ENCODE results near the gene MYBPC3.

GRCh38 chr11:47337229-47337924 is 15.1 kb downstream of the MYBPC3 start:
- TF ChIP-seq CTCF (conservative IDR thresholded peaks at IDR 0.05; ENCODE audit: low read depth in 2 of 2) (no peak), EZH2 (IDR thresholded peaks at IDR 0.05; ENCODE audit: low read depth, unreplicated experiment) (no peak), EZH2phosphoT487 (IDR thresholded peaks at IDR 0.05; ENCODE audit: unreplicated experiment) (no peak), CREB1 (CRISPR knock-in tag; IDR thresholded peaks at IDR 0.05; ENCODE audit: low read depth) (no peak), ZNF331 (CRISPR knock-in tag; IDR thresholded peaks at IDR 0.05; ENCODE audit: low read depth) (no peak), POLR2AphosphoS5 (IDR thresholded peaks at IDR 0.05; ENCODE audit: low read depth) (no peak), REST (IDR thresholded peaks at IDR 0.05; ENCODE audit: unreplicated experiment) (no peak), STAT1 (IDR thresholded peaks at IDR 0.05; ENCODE audit: unreplicated experiment) (no peak), NANOG (IDR thresholded peaks at IDR 0.05; ENCODE audit: borderline replicate concordance) (no peak), ZNF114 (CRISPR knock-in tag; IDR thresholded peaks at IDR 0.05) (no peak)
- TF ChIP-seq, protein P1, sequence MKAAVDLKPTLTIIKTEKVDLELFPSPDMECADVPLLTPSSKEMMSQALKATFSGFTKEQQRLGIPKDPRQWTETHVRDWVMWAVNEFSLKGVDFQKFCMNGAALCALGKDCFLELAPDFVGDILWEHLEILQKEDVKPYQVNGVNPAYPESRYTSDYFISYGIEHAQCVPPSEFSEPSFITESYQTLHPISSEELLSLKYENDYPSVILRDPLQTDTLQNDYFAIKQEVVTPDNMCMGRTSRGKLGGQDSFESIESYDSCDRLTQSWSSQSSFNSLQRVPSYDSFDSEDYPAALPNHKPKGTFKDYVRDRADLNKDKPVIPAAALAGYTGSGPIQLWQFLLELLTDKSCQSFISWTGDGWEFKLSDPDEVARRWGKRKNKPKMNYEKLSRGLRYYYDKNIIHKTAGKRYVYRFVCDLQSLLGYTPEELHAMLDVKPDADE (IDR thresholded peaks at IDR 0.05), result no peak
- TF ChIP-seq, protein P2, sequence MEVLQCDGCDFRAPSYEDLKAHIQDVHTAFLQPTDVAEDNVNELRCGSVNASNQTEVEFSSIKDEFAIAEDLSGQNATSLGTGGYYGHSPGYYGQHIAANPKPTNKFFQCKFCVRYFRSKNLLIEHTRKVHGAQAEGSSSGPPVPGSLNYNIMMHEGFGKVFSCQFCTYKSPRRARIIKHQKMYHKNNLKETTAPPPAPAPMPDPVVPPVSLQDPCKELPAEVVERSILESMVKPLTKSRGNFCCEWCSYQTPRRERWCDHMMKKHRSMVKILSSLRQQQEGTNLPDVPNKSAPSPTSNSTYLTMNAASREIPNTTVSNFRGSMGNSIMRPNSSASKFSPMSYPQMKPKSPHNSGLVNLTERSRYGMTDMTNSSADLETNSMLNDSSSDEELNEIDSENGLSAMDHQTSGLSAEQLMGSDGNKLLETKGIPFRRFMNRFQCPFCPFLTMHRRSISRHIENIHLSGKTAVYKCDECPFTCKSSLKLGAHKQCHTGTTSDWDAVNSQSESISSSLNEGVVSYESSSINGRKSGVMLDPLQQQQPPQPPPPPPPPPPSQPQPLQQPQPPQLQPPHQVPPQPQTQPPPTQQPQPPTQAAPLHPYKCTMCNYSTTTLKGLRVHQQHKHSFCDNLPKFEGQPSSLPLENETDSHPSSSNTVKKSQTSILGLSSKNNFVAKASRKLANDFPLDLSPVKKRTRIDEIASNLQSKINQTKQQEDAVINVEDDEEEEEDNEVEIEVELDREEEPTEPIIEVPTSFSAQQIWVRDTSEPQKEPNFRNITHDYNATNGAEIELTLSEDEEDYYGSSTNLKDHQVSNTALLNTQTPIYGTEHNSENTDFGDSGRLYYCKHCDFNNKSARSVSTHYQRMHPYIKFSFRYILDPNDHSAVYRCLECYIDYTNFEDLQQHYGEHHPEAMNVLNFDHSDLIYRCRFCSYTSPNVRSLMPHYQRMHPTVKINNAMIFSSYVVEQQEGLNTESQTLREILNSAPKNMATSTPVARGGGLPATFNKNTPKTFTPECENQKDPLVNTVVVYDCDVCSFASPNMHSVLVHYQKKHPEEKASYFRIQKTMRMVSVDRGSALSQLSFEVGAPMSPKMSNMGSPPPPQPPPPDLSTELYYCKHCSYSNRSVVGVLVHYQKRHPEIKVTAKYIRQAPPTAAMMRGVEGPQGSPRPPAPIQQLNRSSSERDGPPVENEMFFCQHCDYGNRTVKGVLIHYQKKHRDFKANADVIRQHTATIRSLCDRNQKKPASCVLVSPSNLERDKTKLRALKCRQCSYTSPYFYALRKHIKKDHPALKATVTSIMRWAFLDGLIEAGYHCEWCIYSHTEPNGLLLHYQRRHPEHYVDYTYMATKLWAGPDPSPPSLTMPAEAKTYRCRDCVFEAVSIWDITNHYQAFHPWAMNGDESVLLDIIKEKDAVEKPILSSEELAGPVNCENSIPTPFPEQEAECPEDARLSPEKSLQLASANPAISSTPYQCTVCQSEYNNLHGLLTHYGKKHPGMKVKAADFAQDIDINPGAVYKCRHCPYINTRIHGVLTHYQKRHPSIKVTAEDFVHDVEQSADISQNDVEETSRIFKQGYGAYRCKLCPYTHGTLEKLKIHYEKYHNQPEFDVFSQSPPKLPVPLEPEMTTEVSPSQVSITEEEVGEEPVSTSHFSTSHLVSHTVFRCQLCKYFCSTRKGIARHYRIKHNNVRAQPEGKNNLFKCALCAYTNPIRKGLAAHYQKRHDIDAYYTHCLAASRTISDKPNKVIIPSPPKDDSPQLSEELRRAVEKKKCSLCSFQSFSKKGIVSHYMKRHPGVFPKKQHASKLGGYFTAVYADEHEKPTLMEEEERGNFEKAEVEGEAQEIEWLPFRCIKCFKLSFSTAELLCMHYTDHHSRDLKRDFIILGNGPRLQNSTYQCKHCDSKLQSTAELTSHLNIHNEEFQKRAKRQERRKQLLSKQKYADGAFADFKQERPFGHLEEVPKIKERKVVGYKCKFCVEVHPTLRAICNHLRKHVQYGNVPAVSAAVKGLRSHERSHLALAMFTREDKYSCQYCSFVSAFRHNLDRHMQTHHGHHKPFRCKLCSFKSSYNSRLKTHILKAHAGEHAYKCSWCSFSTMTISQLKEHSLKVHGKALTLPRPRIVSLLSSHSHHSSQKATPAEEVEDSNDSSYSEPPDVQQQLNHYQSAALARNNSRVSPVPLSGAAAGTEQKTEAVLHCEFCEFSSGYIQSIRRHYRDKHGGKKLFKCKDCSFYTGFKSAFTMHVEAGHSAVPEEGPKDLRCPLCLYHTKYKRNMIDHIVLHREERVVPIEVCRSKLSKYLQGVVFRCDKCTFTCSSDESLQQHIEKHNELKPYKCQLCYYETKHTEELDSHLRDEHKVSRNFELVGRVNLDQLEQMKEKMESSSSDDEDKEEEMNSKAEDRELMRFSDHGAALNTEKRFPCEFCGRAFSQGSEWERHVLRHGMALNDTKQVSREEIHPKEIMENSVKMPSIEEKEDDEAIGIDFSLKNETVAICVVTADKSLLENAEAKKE (CRISPR knock-in tag; IDR thresholded peaks at IDR 0.05), result no peak

All from GM23338 (cell line).